GM18508 (cell line): ENCODE measurements around the gene CYP2D6.
"Not testable (repeated sequence)": the region's sequence is repeated elsewhere in the genome, so short reads cannot be mapped to it uniquely, and the experiment has no call there.

Experiments used
- ATAC-seq: cut with Tn5 transposase; IDR thresholded peaks from one replicate; pipeline ENCODE4 v1.9.1; 2021; ENCODE audit warnings: moderate number of reproducible peaks; ENCODE audit not compliant: insufficient read depth, unreplicated experiment

The CYP2D6 gene

GRCh38 chr22:42138122-42138770 is 7.6 kb upstream of the CYP2D6 start:
- ATAC-seq, result no peak

GRCh38 chr22:42135688-42136087 is 5.1 kb upstream of the CYP2D6 start:
- ATAC-seq, result not testable (repeated sequence)

- ATAC-seq, result no peak
Observed at GRCh38 chr22:42134100-42135020, 3.8 kb upstream of the CYP2D6 start.

GRCh38 chr22:42132457-42132856 is 1.8 kb upstream of the CYP2D6 start:
- no peak for ATAC-seq

GRCh38 chr22:42131562-42131961 is 952 bp upstream of the CYP2D6 start:
- ATAC-seq, result no peak

- ATAC-seq, result not testable (repeated sequence)
Observed at GRCh38 chr22:42130182-42130581, 428 bp downstream of the CYP2D6 start.

GRCh38 chr22:42128776-42129694 is 1.6 kb downstream of the CYP2D6 start:
- ATAC-seq, result not testable (repeated sequence)

GRCh38 chr22:42128007-42128406 is 2.6 kb downstream of the CYP2D6 start:
- not testable (repeated sequence) for ATAC-seq

- ATAC-seq, result no peak
Observed at GRCh38 chr22:42127606-42128005, 3.0 kb downstream of the CYP2D6 start.

GRCh38 chr22:42123529-42123928 is 7.1 kb downstream of the CYP2D6 start:
- not testable (repeated sequence) for ATAC-seq

GRCh38 chr22:42120231-42121021 is 10.2 kb downstream of the CYP2D6 start:
- ATAC-seq, result not testable (repeated sequence)

- ATAC-seq, result no peak
Observed at GRCh38 chr22:42116848-42117424, 13.7 kb downstream of the CYP2D6 start.

- ATAC-seq, result not testable (repeated sequence)
Observed at GRCh38 chr22:42115420-42115830, 15.2 kb downstream of the CYP2D6 start.

- ATAC-seq, result no peak
Observed at GRCh38 chr22:42114721-42115120, 15.9 kb downstream of the CYP2D6 start.

- not testable (repeated sequence) for ATAC-seq
Observed at GRCh38 chr22:42112793-42113192, 17.8 kb downstream of the CYP2D6 start.

GRCh38 chr22:42111798-42112197 is 18.8 kb downstream of the CYP2D6 start:
- no peak for ATAC-seq

GRCh38 chr22:42108848-42109247 is 21.8 kb downstream of the CYP2D6 start:
- ATAC-seq, result no peak

- not testable (repeated sequence) for ATAC-seq
Observed at GRCh38 chr22:42104332-42104860, 26.2 kb downstream of the CYP2D6 start.

GRCh38 chr22:42101199-42101598 is 29.4 kb downstream of the CYP2D6 start:
- ATAC-seq, result no peak
